ENCODE data around the gene AHI1. TPM values are rescaled to one million over a fixed set of nuclear protein-coding genes. Genes with fewer than 3 reads are reported as not detected.

The AHI1 gene
- total and polyA plus RNA-seq, 2 of the 13 experiments (the other 11 are each of a cell fraction or from before 2014, with no cell fraction given): 7.2 to 18.6 TPM

DNA sequence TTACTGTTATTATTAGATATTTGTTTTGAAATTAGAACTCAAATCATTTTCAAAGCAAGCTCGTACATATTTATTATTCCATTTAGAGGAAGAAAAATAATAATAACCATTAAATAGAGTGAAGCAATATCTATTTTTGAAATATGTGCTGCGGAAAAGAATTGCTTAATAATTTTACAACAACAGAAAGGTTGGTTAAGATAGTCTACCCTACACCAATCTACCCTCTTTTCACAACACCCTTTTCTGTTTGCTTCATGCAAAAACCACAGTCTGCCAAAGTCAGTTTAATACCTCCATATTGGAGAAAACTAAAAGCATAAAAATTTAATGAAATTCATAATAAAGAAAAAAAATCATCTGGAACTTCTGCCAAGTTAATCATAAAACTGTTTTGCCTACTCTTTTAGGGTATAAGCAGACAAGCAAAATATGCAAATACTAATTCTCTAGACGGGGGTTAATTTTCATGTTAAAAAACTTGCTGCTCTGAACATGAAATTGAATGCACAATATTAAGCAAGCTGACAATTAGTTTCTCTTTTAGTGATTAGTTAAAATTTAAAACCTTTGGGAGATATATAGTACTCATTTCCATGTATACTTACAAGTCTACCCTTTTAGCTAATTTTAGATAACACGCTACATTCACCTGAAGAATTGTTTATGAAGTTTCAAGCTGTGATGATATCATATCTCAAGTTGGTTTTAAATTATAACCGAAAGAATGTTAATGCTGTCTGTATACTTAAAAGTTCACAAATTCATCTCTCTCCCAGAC lies 100.2 kb downstream of the AHI1 start (continued):
- TF ChIP-seq HNF4G (IDR thresholded peaks at IDR 0.05; ENCODE audit: borderline replicate concordance, low read depth, low read length) (no peak), HNF4G (CRISPR knock-in tag; IDR thresholded peaks at IDR 0.05; ENCODE audit: borderline replicate concordance, low read depth) (no peak)
- TF ChIP-seq, protein P1, sequence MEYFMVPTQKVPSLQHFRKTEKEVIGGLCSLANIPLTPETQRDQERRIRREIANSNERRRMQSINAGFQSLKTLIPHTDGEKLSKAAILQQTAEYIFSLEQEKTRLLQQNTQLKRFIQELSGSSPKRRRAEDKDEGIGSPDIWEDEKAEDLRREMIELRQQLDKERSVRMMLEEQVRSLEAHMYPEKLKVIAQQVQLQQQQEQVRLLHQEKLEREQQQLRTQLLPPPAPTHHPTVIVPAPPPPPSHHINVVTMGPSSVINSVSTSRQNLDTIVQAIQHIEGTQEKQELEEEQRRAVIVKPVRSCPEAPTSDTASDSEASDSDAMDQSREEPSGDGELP (IDR thresholded peaks at IDR 0.05; ENCODE audit: borderline replicate concordance, low read depth): no peak

DNA sequence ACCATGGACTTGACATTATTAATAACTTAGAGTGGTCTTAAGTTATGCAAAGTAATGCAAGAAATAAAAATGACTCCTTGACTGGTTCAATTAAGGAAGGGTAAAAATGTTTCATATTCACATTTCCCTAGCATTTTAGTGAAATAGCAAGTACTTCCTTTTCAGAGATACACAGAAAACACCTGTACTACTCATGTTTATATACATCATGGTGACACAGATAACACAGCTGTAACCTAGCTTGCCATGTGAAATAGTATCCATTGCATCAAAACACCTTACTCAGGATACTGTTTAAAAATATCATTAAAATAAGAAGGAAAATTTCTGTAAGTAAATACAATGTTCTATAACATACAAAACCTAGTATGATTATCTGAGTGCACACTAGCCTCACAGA lies 102.4 kb downstream of the AHI1 start:
- H3K27ac ChIP-seq (ENCODE audit: extremely low read length, insufficient read depth, low read length): no peak overlapping the region
- in situ Hi-C loops (cut with HindIII; ENCODE audit: extremely low pct_ligation_motif_present, low pct_unique_long_range_greater_than_20kb): no loop called here
- no peaks in the 10 kb centered on the region for H3K36me3 ChIP-seq (replicated peaks in 1 of 2; ENCODE audit: control insufficient read depth in 1 of 2, insufficient read depth in 2 of 2, low read length in 2 of 2)
- no peak for TF ChIP-seq SMYD3 (CRISPR knock-in tag; IDR thresholded peaks at IDR 0.05)
- no peak for TF ChIP-seq ZNF331 (CRISPR knock-in tag; IDR thresholded peaks at IDR 0.05)
- no peak for TF ChIP-seq ZSCAN9 (CRISPR knock-in tag; IDR thresholded peaks at IDR 0.05; ENCODE audit: borderline replicate concordance)
- no peak for TF ChIP-seq KDM4B (CRISPR knock-in tag; IDR thresholded peaks at IDR 0.05)
- TF ChIP-seq XBP1 (CRISPR knock-in tag; IDR thresholded peaks at IDR 0.05): no peak
- FAIRE-seq: no peak
- no peaks in the 10 kb centered on the region for H3K79me2 ChIP-seq (ENCODE audit: insufficient read depth, low read length)
- no peak for DNase-seq (ENCODE audit: low spot score)
- no peak overlapping the region for H3K4me3 ChIP-seq (replicated peaks in 1 of 3; ENCODE audit: insufficient read depth in 1 of 3, low read depth in 2 of 3, low read length in 3 of 3)
- no peaks in the 10 kb centered on the region for H3K27me3 ChIP-seq (ENCODE audit: control insufficient read depth in 1 of 2, insufficient read depth in 2 of 2, low read length in 2 of 2)
- intact Hi-C loops (cut with micrococcal nuclease; ENCODE audit: unreplicated experiment): no loop called here
- no peak overlapping the region for H3K9ac ChIP-seq (ENCODE audit: insufficient read depth, low read depth, low read length)
- ChIA-PET POLR2A (no interaction called here), CTCF (ENCODE audit: low intra/inter-chr PET ratio, low total read pairs) (no interaction called here)
- no peaks in the 10 kb centered on the region for H4K20me1 ChIP-seq (ENCODE audit: insufficient read depth, low read length)
- H2AFZ ChIP-seq (ENCODE audit: low read length): no peak overlapping the region
- no peaks in the 10 kb centered on the region for H3K9me3 ChIP-seq (ENCODE audit: low read length)
- no peak overlapping the region for H3K4me2 ChIP-seq (ENCODE audit: low read depth, low read length)
- no peak for ATAC-seq
- no TSS peak for BruUV-seq (replicated peaks)
- H3K4me1 ChIP-seq (ENCODE audit: insufficient read depth, low read length): no peaks in the 10 kb centered on the region
